ENCODE data around the gene APOBEC3C.
"Not testable (repeated sequence)": the region's sequence is repeated elsewhere in the genome, so short reads cannot be mapped to it uniquely, and the experiment has no call there.

- TF ChIP-seq CTCF (conservative IDR thresholded peaks at IDR 0.05; ENCODE audit: low read depth in 2 of 2); POLR2AphosphoS5 (IDR thresholded peaks at IDR 0.05; ENCODE audit: low read depth); REST (IDR thresholded peaks at IDR 0.05; ENCODE audit: unreplicated experiment); EZH2phosphoT487 (IDR thresholded peaks at IDR 0.05; ENCODE audit: unreplicated experiment); JUNB (IDR thresholded peaks at IDR 0.05; ENCODE audit: unreplicated experiment): not testable (repeated sequence)
These were observed 52.6 kb downstream of the APOBEC3C start for GRCh38 chr22:39066442-39067276.

Data from GM23338 (cell line).